ENCODE measurements around the gene CMKLR1.

DNA sequence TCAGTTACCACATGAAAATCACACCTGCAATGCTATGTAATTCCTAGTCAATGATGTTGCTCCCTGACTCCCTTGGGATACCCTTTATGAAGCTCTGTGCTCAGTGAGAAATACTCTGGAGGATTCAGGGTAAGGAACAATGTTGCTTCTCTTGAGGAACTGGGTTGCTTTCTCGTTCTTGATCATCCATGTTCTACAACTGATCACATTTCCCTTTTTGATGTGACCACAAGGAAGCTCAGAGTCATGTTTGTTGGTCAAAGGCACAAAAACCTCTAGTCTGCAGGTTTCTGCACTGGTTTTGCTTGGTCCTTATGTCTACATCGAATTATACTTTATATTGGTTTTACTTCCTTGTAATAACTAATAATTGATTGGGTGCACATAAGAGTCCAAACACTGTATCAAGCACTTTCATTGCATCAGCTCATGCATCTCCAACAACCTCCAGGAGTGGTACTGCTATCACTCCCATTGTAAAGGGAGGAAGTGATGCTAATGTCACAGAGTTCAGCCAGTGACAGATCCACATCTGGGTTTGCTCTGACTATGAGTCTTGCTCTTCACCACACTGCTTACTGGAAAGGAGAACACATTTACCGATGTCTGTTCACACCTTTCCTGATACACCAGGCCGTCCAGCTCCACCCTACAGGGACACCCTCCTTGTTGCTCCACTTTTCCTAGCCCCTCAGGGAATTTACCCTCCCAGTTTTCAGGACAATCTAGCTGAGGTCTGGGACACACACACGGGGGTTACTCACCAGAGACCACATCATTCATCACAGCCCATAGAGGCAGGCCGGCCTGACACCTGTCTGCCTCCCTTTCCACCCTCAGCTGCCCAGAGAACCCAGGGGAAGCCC lies 41.0 kb downstream of the CMKLR1 start:
- TF ChIP-seq EZH2phosphoT487 (IDR thresholded peaks at IDR 0.05) (no peak), CTCF (IDR thresholded peaks at IDR 0.05) (no peak), EZH2 (IDR thresholded peaks at IDR 0.05) (no peak)

Data from neural progenitor cell (in vitro differentiated cells).